ENCODE data around the gene COL27A1. TPM values are rescaled to one million over a fixed set of nuclear protein-coding genes. Genes with fewer than 3 reads are reported as not detected.

Gene COL27A1
- total RNA-seq, 5 donors from 2014 or later (not counting 1 experiment from before 2014, with no cell fraction given): 0.53 to 1.7 (median 0.95) TPM

GRCh38 chr9:114261987-114262386 lies 106.7 kb downstream of the COL27A1 start:
- Mint-ChIP-seq H3K4me3 (no peak overlapping the region), H3K4me1 (no peaks in the 10 kb centered on the region), H3K36me3 (no peaks in the 10 kb centered on the region), H3K9me3 (no peaks in the 10 kb centered on the region), H3K27ac (no peak overlapping the region), H3K27me3 (peaks cover 3 to 9% of the 10 kb centered on the region in 2 donors)
- DNase-seq (no peak), ATAC-seq (replicated peaks in 1 of 4) (no peak)
- no peak overlapping the region for H3K27ac ChIP-seq (ENCODE audit: low read length)
- H3K27me3 ChIP-seq (replicated peaks in 1 of 2; ENCODE audit: control insufficient read depth in 2 of 2, extremely low read depth in 1 of 2, insufficient read depth in 2 of 2, low read length in 1 of 2): peaks cover 0 to 15% of the 10 kb centered on the region in 2 experiments
- no peak overlapping the region for H3K4me3 ChIP-seq (ENCODE audit: control insufficient read depth in 1 of 2, extremely low read depth in 1 of 2, low read length in 1 of 2)
- no peaks in the 10 kb centered on the region for H3K4me1 ChIP-seq (ENCODE audit: control insufficient read depth in 1 of 2, extremely low read depth in 1 of 2, insufficient read depth in 2 of 2, low read length in 2 of 2)
- POLR2A ChIA-PET: no interaction called here
- no peaks in the 10 kb centered on the region for H3K9me3 ChIP-seq
- CTCF ChIA-PET: no interaction called here
- 81% methylated on average over 8 of the region's 9 CpGs for WGBS (ENCODE audit: insufficient coverage)
- H3K36me3 ChIP-seq (ENCODE audit: control insufficient read depth in 2 of 2, extremely low read depth in 1 of 2, insufficient read depth in 1 of 2, low read length in 1 of 2): no peaks in the 10 kb centered on the region

GRCh38 chr9:114263853-114264510 lies 108.6 kb downstream of the COL27A1 start:
- H3K4me1 Mint-ChIP-seq: no peaks in the 10 kb centered on the region
- no peaks in the 10 kb centered on the region for H3K9me3 Mint-ChIP-seq
- no peaks in the 10 kb centered on the region for H3K36me3 Mint-ChIP-seq
- Histone ChIP-seq H3K9me3 (no peaks in the 10 kb centered on the region), H3K4me3 (ENCODE audit: control insufficient read depth in 1 of 2, extremely low read depth in 1 of 2, low read length in 1 of 2) (no peak overlapping the region), H3K4me1 (ENCODE audit: control insufficient read depth in 1 of 2, extremely low read depth in 1 of 2, insufficient read depth in 2 of 2, low read length in 2 of 2) (no peaks in the 10 kb centered on the region), H3K27ac (ENCODE audit: low read length) (no peak overlapping the region), H3K36me3 (ENCODE audit: control insufficient read depth in 2 of 2, extremely low read depth in 1 of 2, insufficient read depth in 1 of 2, low read length in 1 of 2) (no peaks in the 10 kb centered on the region), H3K27me3 (replicated peaks in 1 of 2; ENCODE audit: control insufficient read depth in 2 of 2, extremely low read depth in 1 of 2, insufficient read depth in 2 of 2, low read length in 1 of 2) (peaks cover 0 to 22% of the 10 kb centered on the region in 2 experiments)
- ChIA-PET POLR2A (no interaction called here), CTCF (no interaction called here)
- H3K4me3 Mint-ChIP-seq: no peak overlapping the region
- no peak for ATAC-seq (replicated peaks in 1 of 4)
- no peak for DNase-seq
- H3K27me3 Mint-ChIP-seq: peaks cover 3 to 15% of the 10 kb centered on the region in 2 donors
- WGBS (ENCODE audit: insufficient coverage): 72% methylated on average over 15 of the region's 21 CpGs
- no peak overlapping the region for H3K27ac Mint-ChIP-seq

- H3K36me3 Mint-ChIP-seq: no peaks in the 10 kb centered on the region
- H3K4me3 Mint-ChIP-seq: no peak overlapping the region
- Histone ChIP-seq H3K27me3 (replicated peaks in 1 of 2; ENCODE audit: control insufficient read depth in 2 of 2, extremely low read depth in 1 of 2, insufficient read depth in 2 of 2, low read length in 1 of 2) (peaks cover 0 to 25% of the 10 kb centered on the region in 2 experiments), H3K4me1 (ENCODE audit: control insufficient read depth in 1 of 2, extremely low read depth in 1 of 2, insufficient read depth in 2 of 2, low read length in 2 of 2) (no peaks in the 10 kb centered on the region), H3K27ac (ENCODE audit: low read length) (no peak overlapping the region), H3K9me3 (no peaks in the 10 kb centered on the region), H3K36me3 (ENCODE audit: control insufficient read depth in 2 of 2, extremely low read depth in 1 of 2, insufficient read depth in 1 of 2, low read length in 1 of 2) (no peaks in the 10 kb centered on the region), H3K4me3 (ENCODE audit: control insufficient read depth in 1 of 2, extremely low read depth in 1 of 2, low read length in 1 of 2) (no peak overlapping the region)
- H3K27ac Mint-ChIP-seq: no peak overlapping the region
- peaks cover 3 to 15% of the 10 kb centered on the region in 2 donors for H3K27me3 Mint-ChIP-seq
- H3K4me1 Mint-ChIP-seq: no peaks in the 10 kb centered on the region
- no peak for ATAC-seq (replicated peaks in 1 of 4)
- WGBS (ENCODE audit: insufficient coverage): 73% methylated on average over 8 of the region's 15 CpGs
- H3K9me3 Mint-ChIP-seq: no peaks in the 10 kb centered on the region
- CTCF ChIA-PET: no interaction called here
- POLR2A ChIA-PET: no interaction called here
- no peak for DNase-seq
Measured at GRCh38 chr9:114264806-114265550, 109.6 kb downstream of the COL27A1 start.

DNA sequence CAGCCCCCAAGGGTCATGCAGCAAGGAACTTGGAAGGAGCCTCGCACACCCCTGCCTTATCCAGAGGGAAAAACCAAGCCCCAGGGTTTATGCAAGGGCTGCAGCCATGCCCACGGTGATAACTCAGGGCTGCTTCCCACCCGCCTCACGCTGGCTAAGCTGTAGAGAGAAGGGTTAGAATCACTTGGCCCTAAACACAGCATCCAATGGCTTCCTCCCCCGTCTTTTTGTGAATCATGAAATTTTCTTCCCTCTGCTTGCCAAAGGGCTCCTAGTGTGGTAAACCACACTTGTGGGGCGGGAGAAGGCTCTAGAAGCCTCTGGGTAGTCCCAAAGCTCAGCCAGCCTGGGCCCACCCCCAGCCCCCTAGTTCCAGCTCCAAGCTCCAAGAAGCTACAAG lies 111.6 kb downstream of the COL27A1 start:
- Histone ChIP-seq H3K27ac (ENCODE audit: low read length) (no peak overlapping the region), H3K9me3 (no peaks in the 10 kb centered on the region), H3K36me3 (ENCODE audit: control insufficient read depth in 2 of 2, extremely low read depth in 1 of 2, insufficient read depth in 1 of 2, low read length in 1 of 2) (no peaks in the 10 kb centered on the region), H3K4me1 (ENCODE audit: control insufficient read depth in 1 of 2, extremely low read depth in 1 of 2, insufficient read depth in 2 of 2, low read length in 2 of 2) (no peaks in the 10 kb centered on the region), H3K4me3 (ENCODE audit: control insufficient read depth in 1 of 2, extremely low read depth in 1 of 2, low read length in 1 of 2) (no peak overlapping the region), H3K27me3 (replicated peaks in 1 of 2; ENCODE audit: control insufficient read depth in 2 of 2, extremely low read depth in 1 of 2, insufficient read depth in 2 of 2, low read length in 1 of 2) (peaks cover 0 to 37% of the 10 kb centered on the region in 2 experiments)
- Mint-ChIP-seq H3K27ac (no peak overlapping the region), H3K4me3 (no peak overlapping the region), H3K4me1 (no peaks in the 10 kb centered on the region), H3K36me3 (no peaks in the 10 kb centered on the region), H3K27me3 (peaks cover 3 to 15% of the 10 kb centered on the region in 2 donors), H3K9me3 (no peaks in the 10 kb centered on the region)
- ChIA-PET POLR2A (no interaction called here), CTCF (no interaction called here)
- WGBS (ENCODE audit: insufficient coverage): 76% methylated on average over 2 of the region's 6 CpGs
- ATAC-seq (replicated peaks in 1 of 4) (no peak), DNase-seq (no peak)

DNA sequence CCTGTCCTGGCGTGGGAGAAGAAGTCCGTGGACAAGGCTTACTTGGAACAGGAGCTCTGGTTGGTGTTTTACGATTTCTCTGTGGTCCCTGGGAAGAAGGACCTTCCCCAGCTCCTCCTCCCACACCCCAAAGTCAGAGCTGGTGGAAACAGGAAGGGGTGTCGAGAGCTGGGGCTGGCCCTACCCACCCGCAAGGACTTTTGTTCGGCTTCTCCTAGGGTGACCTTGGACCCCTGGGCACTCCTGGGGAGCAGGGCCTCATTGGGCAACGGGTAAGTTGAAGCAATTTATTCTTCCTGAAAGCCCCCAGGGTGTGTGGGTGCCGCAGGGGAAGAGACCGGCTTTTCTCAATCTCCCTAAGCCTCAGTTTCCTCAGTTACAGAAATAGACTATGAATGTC lies 113.7 kb downstream of the COL27A1 start:
- ChIA-PET CTCF (no interaction called here), POLR2A (no interaction called here)
- DNase-seq: no peak

DNA sequence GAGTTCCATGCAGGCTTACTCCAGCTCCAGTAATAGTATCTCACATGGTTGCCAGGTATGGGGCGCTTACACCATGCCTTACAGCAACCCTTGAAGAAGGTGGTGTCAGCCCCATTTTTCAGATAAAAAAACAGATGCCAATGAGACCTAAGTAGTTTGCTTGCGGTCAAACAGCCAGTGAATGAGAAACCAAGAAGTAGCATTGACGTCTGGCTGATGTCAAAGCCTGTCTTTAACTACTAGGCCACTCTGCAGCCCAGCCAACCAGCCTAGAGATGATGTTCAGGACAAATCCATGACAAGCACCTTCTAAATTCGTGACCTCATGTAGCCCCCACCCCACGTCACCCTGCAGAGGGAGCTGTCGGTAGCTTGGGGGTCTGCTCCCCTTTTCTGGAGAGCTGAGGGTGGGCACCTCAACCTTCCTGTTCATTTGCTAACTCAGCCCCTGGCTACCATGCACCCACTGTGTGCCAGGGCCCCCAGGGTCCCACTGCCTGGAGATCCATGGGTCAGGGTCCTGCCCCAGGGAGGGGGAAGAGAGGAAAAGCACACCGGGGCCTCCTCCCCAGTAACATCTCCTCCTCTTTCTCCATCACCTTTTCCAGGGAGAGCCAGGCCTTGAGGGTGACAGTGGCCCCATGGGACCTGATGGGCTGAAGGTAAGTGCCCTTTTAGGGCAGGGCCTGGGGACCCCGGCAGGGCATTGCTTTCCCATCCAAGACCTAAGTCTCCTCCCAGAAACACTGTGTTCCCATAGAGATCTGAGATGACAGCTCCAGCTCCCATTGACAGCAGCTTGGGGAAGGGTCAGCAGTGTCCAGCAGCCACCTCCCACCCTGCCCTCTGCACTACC lies 115.0 kb downstream of the COL27A1 start:
- Histone ChIP-seq H3K4me1 (ENCODE audit: control insufficient read depth in 1 of 2, extremely low read depth in 1 of 2, insufficient read depth in 2 of 2, low read length in 2 of 2) (no peaks in the 10 kb centered on the region), H3K9me3 (no peaks in the 10 kb centered on the region), H3K27ac (ENCODE audit: low read length) (no peak overlapping the region), H3K27me3 (replicated peaks in 1 of 2; ENCODE audit: control insufficient read depth in 2 of 2, extremely low read depth in 1 of 2, insufficient read depth in 2 of 2, low read length in 1 of 2) (peaks cover 0 to 30% of the 10 kb centered on the region in 2 experiments), H3K36me3 (ENCODE audit: control insufficient read depth in 2 of 2, extremely low read depth in 1 of 2, insufficient read depth in 1 of 2, low read length in 1 of 2) (no peaks in the 10 kb centered on the region), H3K4me3 (ENCODE audit: control insufficient read depth in 1 of 2, extremely low read depth in 1 of 2, low read length in 1 of 2) (no peak overlapping the region)
- Mint-ChIP-seq H3K27me3 (peaks cover 3 to 12% of the 10 kb centered on the region in 2 donors), H3K9me3 (no peaks in the 10 kb centered on the region), H3K27ac (no peak overlapping the region), H3K4me1 (no peaks in the 10 kb centered on the region), H3K36me3 (no peaks in the 10 kb centered on the region), H3K4me3 (no peak overlapping the region)
- 82% methylated on average over 5 of the region's 8 CpGs for WGBS (ENCODE audit: insufficient coverage)
- ATAC-seq (replicated peaks in 1 of 4) (no peak), DNase-seq (no peak)
- ChIA-PET CTCF (no interaction called here), POLR2A (no interaction called here)

More for the DNA sequence above, 113.7 kb downstream of the COL27A1 start:
- H3K27ac ChIP-seq (ENCODE audit: low read length): no peak overlapping the region
- no peak for ATAC-seq (replicated peaks in 1 of 4)
- H3K9me3 Mint-ChIP-seq: no peaks in the 10 kb centered on the region
- H3K9me3 ChIP-seq: no peaks in the 10 kb centered on the region
- no peak overlapping the region for H3K27ac Mint-ChIP-seq
- WGBS (ENCODE audit: insufficient coverage): no CpG with 5 or more reads among the region's 9 CpGs
- no peaks in the 10 kb centered on the region for H3K4me1 Mint-ChIP-seq
- no peak overlapping the region for H3K4me3 ChIP-seq (ENCODE audit: control insufficient read depth in 1 of 2, extremely low read depth in 1 of 2, low read length in 1 of 2)
- H3K27me3 Mint-ChIP-seq: peaks cover 3 to 13% of the 10 kb centered on the region in 2 donors
- H3K4me3 Mint-ChIP-seq: no peak overlapping the region
- peaks cover 0 to 36% of the 10 kb centered on the region in 2 experiments for H3K27me3 ChIP-seq (replicated peaks in 1 of 2; ENCODE audit: control insufficient read depth in 2 of 2, extremely low read depth in 1 of 2, insufficient read depth in 2 of 2, low read length in 1 of 2)
- H3K4me1 ChIP-seq (ENCODE audit: control insufficient read depth in 1 of 2, extremely low read depth in 1 of 2, insufficient read depth in 2 of 2, low read length in 2 of 2): no peaks in the 10 kb centered on the region
- no peaks in the 10 kb centered on the region for H3K36me3 Mint-ChIP-seq
- no peaks in the 10 kb centered on the region for H3K36me3 ChIP-seq (ENCODE audit: control insufficient read depth in 2 of 2, extremely low read depth in 1 of 2, insufficient read depth in 1 of 2, low read length in 1 of 2)

Measured in T-cell (primary cell).